ENCODE data around the gene HOXC13.

HOXC13 gene

DNA sequence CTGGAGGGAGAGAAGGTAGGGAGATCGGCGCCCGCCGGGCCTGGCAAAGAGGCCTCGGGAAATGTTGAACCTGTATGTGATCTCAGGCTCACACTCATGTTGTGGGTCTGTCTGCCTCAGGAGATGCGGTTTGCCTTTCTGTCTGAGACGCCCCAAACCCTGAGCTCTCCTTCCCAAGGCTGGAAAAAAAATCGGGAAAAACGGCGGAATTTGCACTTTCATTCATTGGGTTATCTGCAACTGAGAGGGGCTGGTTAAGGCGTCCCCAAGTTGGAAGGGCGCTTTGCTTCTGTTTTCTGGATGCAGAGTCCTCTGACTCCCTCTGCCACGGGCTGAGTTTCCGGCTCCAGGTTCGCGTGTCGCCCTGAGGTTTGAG, 56.4 kb downstream of the HOXC13 start:
- ChIA-PET POLR2A (interaction anchor here (0.6 to 7.6 kb wide), 8 partner anchors 8 to 212 kb away, joined by 3 to 69 read pairs (median 3); partner anchors contain the start of genes HOXC10 and HOXC8), CTCF (interaction anchor here (0.6 to 1.4 kb wide), 6 partner anchors 10 to 251 kb away, joined by 3 to 4 read pairs (median 3); partner anchors contain the start of gene HOXC10)
- DNase-seq (ENCODE audit: extremely low spot score), result no peak
- TF ChIP-seq NFRKB (IDR thresholded peaks at IDR 0.05) (no peak), SUZ12 (IDR thresholded peaks at IDR 0.05) (no peak), ELF4 (IDR thresholded peaks at IDR 0.05) (no peak), ARNT (IDR thresholded peaks at IDR 0.05) (no peak), HDGF (IDR thresholded peaks at IDR 0.05; ENCODE audit: borderline replicate concordance) (no peak), CTBP1 (IDR thresholded peaks at IDR 0.05; ENCODE audit: borderline replicate concordance) (no peak), LEF1 (IDR thresholded peaks at IDR 0.05; ENCODE audit: borderline replicate concordance) (no peak), BHLHE40 (IDR thresholded peaks at IDR 0.05; ENCODE audit: borderline replicate concordance) (no peak), TARDBP (IDR thresholded peaks at IDR 0.05) (no peak), FOXK2 (IDR thresholded peaks at IDR 0.05) (no peak), ZNF384 (IDR thresholded peaks at IDR 0.05) (no peak), FOXM1 (IDR thresholded peaks at IDR 0.05; ENCODE audit: borderline replicate concordance) (no peak), FOXA1 (IDR thresholded peaks at IDR 0.05) (no peak)
- TF ChIP-seq, protein P1, sequence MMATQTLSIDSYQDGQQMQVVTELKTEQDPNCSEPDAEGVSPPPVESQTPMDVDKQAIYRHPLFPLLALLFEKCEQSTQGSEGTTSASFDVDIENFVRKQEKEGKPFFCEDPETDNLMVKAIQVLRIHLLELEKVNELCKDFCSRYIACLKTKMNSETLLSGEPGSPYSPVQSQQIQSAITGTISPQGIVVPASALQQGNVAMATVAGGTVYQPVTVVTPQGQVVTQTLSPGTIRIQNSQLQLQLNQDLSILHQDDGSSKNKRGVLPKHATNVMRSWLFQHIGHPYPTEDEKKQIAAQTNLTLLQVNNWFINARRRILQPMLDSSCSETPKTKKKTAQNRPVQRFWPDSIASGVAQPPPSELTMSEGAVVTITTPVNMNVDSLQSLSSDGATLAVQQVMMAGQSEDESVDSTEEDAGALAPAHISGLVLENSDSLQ (IDR thresholded peaks at IDR 0.05), result no peak

DNA sequence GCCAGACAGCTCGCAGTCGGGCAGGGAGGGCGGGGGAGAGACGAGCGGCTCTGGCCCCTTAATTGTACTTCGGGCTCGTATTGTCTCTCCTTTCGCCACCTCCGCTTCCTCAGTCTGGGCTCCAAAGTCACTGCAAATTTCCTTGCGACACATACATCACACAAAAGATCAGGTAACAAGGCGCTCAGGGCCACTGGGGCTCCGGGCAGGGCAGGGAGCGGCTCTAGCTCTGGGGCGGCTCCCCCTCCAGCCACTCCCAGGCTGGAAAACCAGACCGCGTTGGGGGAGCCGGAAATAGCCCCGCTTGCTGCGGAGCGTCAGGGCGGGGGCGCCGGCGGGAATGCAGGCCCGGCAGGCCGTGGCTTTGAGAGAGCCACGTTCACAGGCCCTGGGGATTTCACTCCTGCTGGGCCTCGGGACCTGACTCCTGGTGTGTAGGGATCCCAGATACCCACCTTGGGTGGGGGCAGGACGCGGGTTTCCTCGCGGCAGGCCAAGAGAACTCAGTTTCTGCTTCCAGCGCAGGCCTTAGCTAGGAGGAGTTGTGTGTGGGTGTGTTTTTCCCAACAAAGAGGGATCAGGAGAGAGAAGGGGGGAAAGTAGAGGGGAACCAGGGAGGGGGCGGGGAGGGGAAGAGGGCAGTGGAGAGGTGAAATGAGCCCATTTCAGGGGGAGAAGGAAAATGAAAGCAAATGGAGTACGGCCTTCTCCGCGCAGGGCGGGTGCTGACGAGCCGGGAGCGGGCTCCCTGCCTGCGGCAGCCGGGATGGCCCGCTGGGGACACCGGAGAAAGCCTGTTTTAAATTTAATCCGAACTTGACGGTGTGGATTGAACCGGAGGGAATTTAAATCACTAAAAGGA, 57.0 kb downstream of the HOXC13 start:
- POLR2A ChIA-PET, result interaction anchor here (0.6 to 7.6 kb wide), 10 partner anchors 9 to 212 kb away, joined by 3 to 69 read pairs (median 3); partner anchors contain the start of genes HOXC10 and HOXC8
- CTCF ChIA-PET, result interaction anchor here (0.8 to 1.4 kb wide), 5 partner anchors 11 to 252 kb away, joined by 3 to 4 read pairs (median 3); partner anchors contain the start of gene HOXC10
- DNase-seq (ENCODE audit: extremely low spot score), result no peak
- TF ChIP-seq SUZ12 (IDR thresholded peaks at IDR 0.05) (no peak), ZNF384 (IDR thresholded peaks at IDR 0.05) (no peak), FOXK2 (IDR thresholded peaks at IDR 0.05) (no peak), BHLHE40 (IDR thresholded peaks at IDR 0.05; ENCODE audit: borderline replicate concordance) (no peak), LEF1 (IDR thresholded peaks at IDR 0.05; ENCODE audit: borderline replicate concordance) (no peak), ELF4 (IDR thresholded peaks at IDR 0.05) (no peak), FOXM1 (IDR thresholded peaks at IDR 0.05; ENCODE audit: borderline replicate concordance) (no peak), L3MBTL2 (conservative IDR thresholded peaks at IDR 0.05) (no peak), TARDBP (IDR thresholded peaks at IDR 0.05) (no peak), NFRKB (IDR thresholded peaks at IDR 0.05) (no peak), CTBP1 (IDR thresholded peaks at IDR 0.05; ENCODE audit: borderline replicate concordance) (no peak), FOXA1 (IDR thresholded peaks at IDR 0.05) (no peak), ARNT (IDR thresholded peaks at IDR 0.05) (no peak), SP1 (IDR thresholded peaks at IDR 0.05) (no peak), HDGF (IDR thresholded peaks at IDR 0.05; ENCODE audit: borderline replicate concordance) (no peak)
- TF ChIP-seq, protein P1 (IDR thresholded peaks at IDR 0.05), result no peak

Measured in HEK293T (cell line).